A673 (cell line): ENCODE measurements around the gene MIOS. TPM values are rescaled to one million over a fixed set of nuclear protein-coding genes. Genes with fewer than 3 reads are reported as not detected.
A peak's percentile ranks its signal among the peaks of the same experiment; 100 is the strongest.

Experiments used
- BruUV-seq: library from RNA; stranded (reverse); fragments of 400-500 nt; replicated peaks from 2 replicates; lab custom pipeline; 2021; lab: Mats Ljungman, UMichigan
- CTCF ChIA-PET: fragments of 300-600 bp; sonication (Branson Sonifier 250); formaldehyde crosslinking; loops from one replicate; lab custom pipeline; 2022; ENCODE audit warnings: antibody characterized with exemption; lab: Charles Lee
- POLR2A ChIA-PET: fragments of 300-600 bp; sonication (Branson Sonifier 250); formaldehyde crosslinking; loops from one replicate; lab custom pipeline; 2022; ENCODE audit warnings: antibody characterized with exemption; ENCODE audit not compliant: low non-redundant PET; lab: Charles Lee
- DNase-seq: peaks from one replicate; pipeline ENCODE4 v3.0.0-alpha.2; 2015; ENCODE audit warnings: low spot score
- H3K27ac ChIP-seq: fragments of 200-600 bp; sonication (generic); 2 replicates; pipeline ENCODE4 v1.5.1; 2016; ENCODE audit warnings: mixed run types, low read depth, mild to moderate bottlenecking, mixed read lengths, antibody characterized with exemption, low read length; ENCODE audit not compliant: poor library complexity, severe bottlenecking
- H3K27me3 ChIP-seq: fragments of 200-600 bp; sonication (generic); replicated peaks from 2 replicates; pipeline ENCODE4 v1.6.1; 2017; ENCODE audit warnings: mixed run types, low read depth, mild to moderate bottlenecking, mixed read lengths, antibody characterized with exemption, low read length; ENCODE audit not compliant: insufficient read depth, poor library complexity
- H3K36me3 ChIP-seq: fragments of 200-600 bp; sonication (generic); 2 replicates; pipeline ENCODE4 v1.6.1; 2016; ENCODE audit warnings: mixed run types, mild to moderate bottlenecking, mixed read lengths, antibody characterized with exemption, low read length; ENCODE audit not compliant: insufficient read depth, poor library complexity, severe bottlenecking
- H3K4me1 ChIP-seq: fragments of 200-600 bp; sonication (generic); 2 replicates; pipeline ENCODE4 v1.6.1; 2017; ENCODE audit warnings: mixed run types, mild to moderate bottlenecking, mixed read lengths, antibody characterized with exemption, low read length; ENCODE audit not compliant: insufficient read depth, poor library complexity, severe bottlenecking
- H3K4me3 ChIP-seq: fragments of 200-600 bp; sonication (generic); 2 replicates; pipeline ENCODE4 v1.5.1; 2016; ENCODE audit warnings: low read depth, mixed run types, mild to moderate bottlenecking, mixed read lengths, low read length; ENCODE audit not compliant: poor library complexity, severe bottlenecking
- H3K9me3 ChIP-seq: fragments of 200-600 bp; sonication (generic); 2 replicates; pipeline ENCODE4 v1.6.1; 2016; ENCODE audit warnings: mixed run types, low read depth, mild to moderate bottlenecking, mixed read lengths, antibody characterized with exemption, low read length; ENCODE audit not compliant: poor library complexity, severe bottlenecking
- EZH2 ChIP-seq: fragments of 200-600 bp; sonication (generic); IDR thresholded peaks from 2 replicates; pipeline ENCODE4 v1.6.1; 2017; ENCODE audit warnings: borderline replicate concordance, low read depth, mild to moderate bottlenecking, mixed read lengths, antibody characterized with exemption, low read length; ENCODE audit not compliant: poor library complexity, severe bottlenecking
- intact Hi-C: fragments of 100-400 bp; cut with micrococcal nuclease; formaldehyde crosslinking; loops from one replicate; pipeline ENCODE4 v1.10.0; 2022; ENCODE audit not compliant: unreplicated experiment
- total RNA-seq: library from RNA; stranded (reverse); gene quantifications from 2 replicates; pipeline ENCODE4 v1.2.3, GENCODE V29; 2021
- TF ChIP-seq, protein P1 (sequence below): fragments of 300-800, 200-600 bp; sonication (generic); conservative IDR thresholded peaks from 2 replicates; pipeline ENCODE4 v1.5.1; 2017; ENCODE audit warnings: low read depth, mild to moderate bottlenecking, antibody characterized with exemption, low read length, moderate library complexity, mixed read lengths

Gene MIOS
- total RNA-seq, 1 experiment from 2014 or later, result 19.2 TPM

- peak; percentile 17 for DNase-seq
- no peaks in the 10 kb centered on the region for H3K27me3 ChIP-seq
- no TSS peak for BruUV-seq
- no peaks in the 10 kb centered on the region for H3K36me3 ChIP-seq
- ChIA-PET CTCF (no interaction called here), POLR2A (no interaction called here)
- intact Hi-C loops, result no loop called here
- H3K9me3 ChIP-seq, result no peaks in the 10 kb centered on the region
- H3K27ac ChIP-seq, result no peak overlapping the region
- TF ChIP-seq EZH2, result no peak
- TF ChIP-seq, protein P1, sequence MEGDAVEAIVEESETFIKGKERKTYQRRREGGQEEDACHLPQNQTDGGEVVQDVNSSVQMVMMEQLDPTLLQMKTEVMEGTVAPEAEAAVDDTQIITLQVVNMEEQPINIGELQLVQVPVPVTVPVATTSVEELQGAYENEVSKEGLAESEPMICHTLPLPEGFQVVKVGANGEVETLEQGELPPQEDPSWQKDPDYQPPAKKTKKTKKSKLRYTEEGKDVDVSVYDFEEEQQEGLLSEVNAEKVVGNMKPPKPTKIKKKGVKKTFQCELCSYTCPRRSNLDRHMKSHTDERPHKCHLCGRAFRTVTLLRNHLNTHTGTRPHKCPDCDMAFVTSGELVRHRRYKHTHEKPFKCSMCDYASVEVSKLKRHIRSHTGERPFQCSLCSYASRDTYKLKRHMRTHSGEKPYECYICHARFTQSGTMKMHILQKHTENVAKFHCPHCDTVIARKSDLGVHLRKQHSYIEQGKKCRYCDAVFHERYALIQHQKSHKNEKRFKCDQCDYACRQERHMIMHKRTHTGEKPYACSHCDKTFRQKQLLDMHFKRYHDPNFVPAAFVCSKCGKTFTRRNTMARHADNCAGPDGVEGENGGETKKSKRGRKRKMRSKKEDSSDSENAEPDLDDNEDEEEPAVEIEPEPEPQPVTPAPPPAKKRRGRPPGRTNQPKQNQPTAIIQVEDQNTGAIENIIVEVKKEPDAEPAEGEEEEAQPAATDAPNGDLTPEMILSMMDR, result no peak
- H3K4me1 ChIP-seq, result no peaks in the 10 kb centered on the region
- no peak overlapping the region for H3K4me3 ChIP-seq
Measured at GRCh38 chr7:7524121-7524520, 42.6 kb upstream of the MIOS start.

- H3K9me3 ChIP-seq, result no peaks in the 10 kb centered on the region
- no peaks in the 10 kb centered on the region for H3K27me3 ChIP-seq
- no peaks in the 10 kb centered on the region for H3K36me3 ChIP-seq
- no TSS peak for BruUV-seq
- H3K4me3 ChIP-seq, result no peak overlapping the region
- no peak overlapping the region for H3K27ac ChIP-seq
- no peaks in the 10 kb centered on the region for H3K4me1 ChIP-seq
- intact Hi-C loops, result no loop called here
- ChIA-PET POLR2A (no interaction called here), CTCF (no interaction called here)
- DNase-seq, result no peak
- no peak for TF ChIP-seq EZH2
- TF ChIP-seq, protein P1, result no peak
Measured at GRCh38 chr7:7526006-7526405, 40.7 kb upstream of the MIOS start.

DNA sequence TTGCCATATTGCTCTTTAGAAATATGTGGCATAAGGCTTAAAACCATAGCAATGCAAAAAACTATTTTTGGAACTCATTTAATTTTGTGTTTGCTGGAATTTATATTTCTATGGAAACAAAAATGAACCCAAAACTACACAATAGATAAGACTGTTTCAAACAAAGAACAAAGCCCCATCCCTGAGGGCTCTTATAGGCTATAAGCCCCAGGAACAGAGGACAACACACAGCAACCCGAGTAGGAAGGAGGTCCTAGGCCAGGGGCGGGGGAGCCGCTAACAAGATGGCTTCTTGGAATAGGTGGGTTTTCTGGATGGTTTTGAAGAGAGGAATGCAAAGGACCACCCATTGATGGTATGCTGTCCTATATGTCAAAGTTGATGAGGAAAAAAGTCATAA lies 39.6 kb upstream of the MIOS start:
- POLR2A ChIA-PET, result no interaction called here
- Histone ChIP-seq H3K27ac (no peak overlapping the region), H3K9me3 (no peaks in the 10 kb centered on the region), H3K4me3 (no peak overlapping the region), H3K4me1 (no peaks in the 10 kb centered on the region), H3K36me3 (no peaks in the 10 kb centered on the region), H3K27me3 (no peaks in the 10 kb centered on the region)
- BruUV-seq, result no TSS peak
- TF ChIP-seq, protein P1, result no peak
- no peak for TF ChIP-seq EZH2
- CTCF ChIA-PET, result no interaction called here
- intact Hi-C loops, result no loop called here
- no peak for DNase-seq
